H1 (cell line): ENCODE data around the gene PRSS38. TPM values are rescaled to one million over a fixed set of nuclear protein-coding genes. Genes with fewer than 3 reads are reported as not detected.

Source experiments
- ASH2L ChIP-seq: fragments of 200-600, 300-600 bp; sonication (generic); IDR thresholded peaks from one replicate; pipeline ENCODE4 v1.7.1; 2017; ENCODE audit warnings: low read length
- BCL11A ChIP-seq, 2 experiments: IDR thresholded peaks; one replicate each; pipeline ENCODE4 v1.6.1; 2011; ENCODE audit warnings: low read depth in 2 of 2, low read length in 2 of 2, mild to moderate bottlenecking in 2 of 2
- CTCF ChIP-seq, 3 experiments: IDR thresholded peaks; 1 replicate in 2 of 3; 2 replicates in 1 of 3; pipeline versions ENCODE4 v1.5.1 to v1.6.1; 2011; ENCODE audit warnings: low read length in 3 of 3, mild to moderate bottlenecking in 3 of 3, inconsistent platforms in 2 of 3, low read depth in 1 of 3, moderate library complexity in 1 of 3; ENCODE audit not compliant: insufficient read depth in 1 of 3; ENCODE audit errors: control extremely low read depth in 1 of 3
- polyA plus RNA-seq, 7 experiments: library from polyadenylated mRNA; depleted of rRNA in 3 of 7; stranded (reverse) in 5 of 7; unstranded in 2 of 7; fragments of >200 nt in 5 of 7; fragments of 200-250 nt in 2 of 7; gene quantifications; 1 replicate in 5 of 7; 2 replicates in 1 of 7; 4 replicates in 1 of 7; pipeline versions ENCODE4 v1.2.1 to v1.2.3, GENCODE V29; 2011 to 2013; ENCODE audit warnings: missing spikeins in 2 of 7, mixed read lengths in 2 of 7
- total RNA-seq: library from RNA; stranded (reverse); fragmentation: NEBNext Ultra II Directional; extraction: Animal tissue kit (Norgen Biotek cat#: 25700); gene quantifications from 2 replicates; pipeline ENCODE4 v1.2.1, GENCODE V29; 2021

Gene PRSS38
- total and polyA plus RNA-seq, 2 of the 8 experiments (the other 6 are each of a cell fraction or from before 2014, with no cell fraction given) = not detected

GRCh38 chr1:227891223-227891954, 75.9 kb downstream of the PRSS38 start (continued):
- TF ChIP-seq CTCF (IDR thresholded peaks at IDR 0.05; ENCODE audit: control extremely low read depth in 1 of 3, insufficient read depth in 1 of 3, low read depth in 1 of 3, low read length in 3 of 3) = no peak
- no peak for TF ChIP-seq BCL11A (IDR thresholded peaks at IDR 0.05; ENCODE audit: low read depth in 2 of 2, low read length in 2 of 2)
- no peak for TF ChIP-seq ASH2L
- TF ChIP-seq, all 59 proteins: peak for 0
